ENCODE data around the gene LRP8. TPM values are rescaled to one million over a fixed set of nuclear protein-coding genes. Genes with fewer than 3 reads are reported as not detected.

The LRP8 gene
- total RNA-seq (2021; ENCODE audit: unreplicated experiment), result 56.3 TPM
- 46.3 and 55.5 TPM in 2 replicates for polyA plus RNA-seq (2012)
- percentile 75 among the genes with signal in this experiment for Bru-seq, nascent RNA
- BruChase-seq, experiment 1, labeled RNA remaining after a 6-hour chase, result percentile 83 among the genes with signal in this experiment
- BruChase-seq, experiment 2, labeled RNA remaining after a 2-hour chase, result percentile 76 among the genes with signal in this experiment
- long read RNA-seq, partial matches to known transcripts, result 24 of 64 reads
- long read RNA-seq, other reads (novel, unspliced or antisense), result 38 of 64 reads

GRCh38 chr1:53328009-53328461, at the start of gene LRP8:
Gene LRP8, minus strand, starts transcription at chr1:53328070. Its CDS starts 158 bp downstream, at chr1:53327912.
- Histone ChIP-seq H3K4me2 (ENCODE audit: low read length) (peak within 1 kb of the TSS; percentile 98), H3K9ac (ENCODE audit: low read length) (peak within 1 kb of the TSS; percentile 97), H2AFZ (ENCODE audit: low read depth, low read length, poor library complexity, severe bottlenecking) (no peak within 1 kb of the TSS), H3K9me2 (ENCODE audit: insufficient read depth) (no peaks in the 10 kb centered on the region), H3K79me2 (ENCODE audit: insufficient read depth, low read length) (peaks cover 37% of the 10 kb centered on the region), H3K27ac (ENCODE audit: low read depth, low read length) (peak within 1 kb of the TSS; percentile 88), H3K9me3 (ENCODE audit: control insufficient read depth in 1 of 2, insufficient read depth in 1 of 2, low read depth in 1 of 2, low read length in 2 of 2) (no peaks in the 10 kb centered on the region), H3K36me3 (ENCODE audit: control insufficient read depth in 1 of 2, insufficient read depth in 2 of 2, low read length in 2 of 2) (peaks cover 0 to 21% of the 10 kb centered on the region in 2 experiments; a peak in 2 of 4 replicates), H4K20me1 (ENCODE audit: insufficient read depth) (no peaks in the 10 kb centered on the region), H3K4me1 (ENCODE audit: control insufficient read depth in 1 of 2, insufficient read depth in 2 of 2, low read length in 2 of 2) (peaks cover 8 to 21% of the 10 kb centered on the region in 2 experiments), H3K4me3 (replicated peaks in 1 of 2; ENCODE audit: low read depth in 1 of 2, low read length in 2 of 2) (peak within 1 kb of the TSS; percentile 87 to 97), H3K27me3 (ENCODE audit: insufficient read depth, low read length) (no peaks in the 10 kb centered on the region)
- RAD21 ChIA-PET (ENCODE audit: low non-redundant PET in 1 of 2, low total read pairs in 2 of 2, uncharacterized antibody in 2 of 2, unreplicated experiment in 2 of 2), result no interaction called here
- BruUV-seq (replicated peaks), result no TSS peak
- peak; percentile 31 for DNase-seq (ENCODE audit: low read depth, low spot score)
- CTCF ChIA-PET, result no interaction called here
- ATAC-seq, result peak; percentile 59
- TF ChIP-seq EZH2 (IDR thresholded peaks at IDR 0.05), result no peak
- TF ChIP-seq POLR2AphosphoS5 (IDR thresholded peaks at IDR 0.05; ENCODE audit: low read depth, low read length), result peak; percentile 74
- peak; percentile 38 for TF ChIP-seq EGR1 (IDR thresholded peaks at IDR 0.05; ENCODE audit: low read depth)
- POLR2A ChIA-PET, result no interaction called here
- intact Hi-C loops (cut with micrococcal nuclease), result loop anchor here (5.0 kb wide), 1 partner anchor 54 kb away; no protein-coding TSS in a partner anchor

- no peak for ATAC-seq
- Histone ChIP-seq H3K27me3 (ENCODE audit: insufficient read depth, low read length) (no peaks in the 10 kb centered on the region), H3K79me2 (ENCODE audit: insufficient read depth, low read length) (no peaks in the 10 kb centered on the region), H3K27ac (ENCODE audit: low read depth, low read length) (no peak overlapping the region), H4K20me1 (ENCODE audit: insufficient read depth) (no peaks in the 10 kb centered on the region), H3K9ac (ENCODE audit: low read length) (no peak overlapping the region), H3K9me2 (ENCODE audit: insufficient read depth) (no peaks in the 10 kb centered on the region), H3K9me3 (ENCODE audit: control insufficient read depth in 1 of 2, insufficient read depth in 1 of 2, low read depth in 1 of 2, low read length in 2 of 2) (no peaks in the 10 kb centered on the region), H3K4me1 (ENCODE audit: control insufficient read depth in 1 of 2, insufficient read depth in 2 of 2, low read length in 2 of 2) (peaks cover 5 to 17% of the 10 kb centered on the region in 2 experiments; a peak in 3 of 4 replicates), H2AFZ (ENCODE audit: low read depth, low read length, poor library complexity, severe bottlenecking) (no peak overlapping the region), H3K4me2 (ENCODE audit: low read length) (no peak overlapping the region), H3K36me3 (ENCODE audit: control insufficient read depth in 1 of 2, insufficient read depth in 2 of 2, low read length in 2 of 2) (no peaks in the 10 kb centered on the region), H3K4me3 (replicated peaks in 1 of 2; ENCODE audit: low read depth in 1 of 2, low read length in 2 of 2) (no peak overlapping the region)
- DNase-seq (ENCODE audit: low read depth, low spot score), result no peak
- ChIA-PET CTCF (no interaction called here), RAD21 (ENCODE audit: low non-redundant PET in 1 of 2, low total read pairs in 2 of 2, uncharacterized antibody in 2 of 2, unreplicated experiment in 2 of 2) (no interaction called here), POLR2A (no interaction called here)
- intact Hi-C loops (cut with micrococcal nuclease), result no loop called here
- BruUV-seq (replicated peaks), result no TSS peak
- no peak for TF ChIP-seq TCF7L2 (IDR thresholded peaks at IDR 0.05; ENCODE audit: borderline replicate concordance, extremely low read depth, insufficient read depth, insufficient read length)
- TF ChIP-seq CEBPB (IDR thresholded peaks at IDR 0.05; ENCODE audit: low read depth), result no peak
- no peak for TF ChIP-seq CBX3 (IDR thresholded peaks at IDR 0.05; ENCODE audit: low read depth)
- TF ChIP-seq, protein P1, sequence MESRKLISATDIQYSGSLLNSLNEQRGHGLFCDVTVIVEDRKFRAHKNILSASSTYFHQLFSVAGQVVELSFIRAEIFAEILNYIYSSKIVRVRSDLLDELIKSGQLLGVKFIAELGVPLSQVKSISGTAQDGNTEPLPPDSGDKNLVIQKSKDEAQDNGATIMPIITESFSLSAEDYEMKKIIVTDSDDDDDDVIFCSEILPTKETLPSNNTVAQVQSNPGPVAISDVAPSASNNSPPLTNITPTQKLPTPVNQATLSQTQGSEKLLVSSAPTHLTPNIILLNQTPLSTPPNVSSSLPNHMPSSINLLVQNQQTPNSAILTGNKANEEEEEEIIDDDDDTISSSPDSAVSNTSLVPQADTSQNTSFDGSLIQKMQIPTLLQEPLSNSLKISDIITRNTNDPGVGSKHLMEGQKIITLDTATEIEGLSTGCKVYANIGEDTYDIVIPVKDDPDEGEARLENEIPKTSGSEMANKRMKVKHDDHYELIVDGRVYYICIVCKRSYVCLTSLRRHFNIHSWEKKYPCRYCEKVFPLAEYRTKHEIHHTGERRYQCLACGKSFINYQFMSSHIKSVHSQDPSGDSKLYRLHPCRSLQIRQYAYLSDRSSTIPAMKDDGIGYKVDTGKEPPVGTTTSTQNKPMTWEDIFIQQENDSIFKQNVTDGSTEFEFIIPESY (IDR thresholded peaks at IDR 0.05; ENCODE audit: extremely low read depth, insufficient replicate concordance, low read length), result no peak
- no peak for TF ChIP-seq EZH2 (IDR thresholded peaks at IDR 0.05)
- TF ChIP-seq, protein P2, sequence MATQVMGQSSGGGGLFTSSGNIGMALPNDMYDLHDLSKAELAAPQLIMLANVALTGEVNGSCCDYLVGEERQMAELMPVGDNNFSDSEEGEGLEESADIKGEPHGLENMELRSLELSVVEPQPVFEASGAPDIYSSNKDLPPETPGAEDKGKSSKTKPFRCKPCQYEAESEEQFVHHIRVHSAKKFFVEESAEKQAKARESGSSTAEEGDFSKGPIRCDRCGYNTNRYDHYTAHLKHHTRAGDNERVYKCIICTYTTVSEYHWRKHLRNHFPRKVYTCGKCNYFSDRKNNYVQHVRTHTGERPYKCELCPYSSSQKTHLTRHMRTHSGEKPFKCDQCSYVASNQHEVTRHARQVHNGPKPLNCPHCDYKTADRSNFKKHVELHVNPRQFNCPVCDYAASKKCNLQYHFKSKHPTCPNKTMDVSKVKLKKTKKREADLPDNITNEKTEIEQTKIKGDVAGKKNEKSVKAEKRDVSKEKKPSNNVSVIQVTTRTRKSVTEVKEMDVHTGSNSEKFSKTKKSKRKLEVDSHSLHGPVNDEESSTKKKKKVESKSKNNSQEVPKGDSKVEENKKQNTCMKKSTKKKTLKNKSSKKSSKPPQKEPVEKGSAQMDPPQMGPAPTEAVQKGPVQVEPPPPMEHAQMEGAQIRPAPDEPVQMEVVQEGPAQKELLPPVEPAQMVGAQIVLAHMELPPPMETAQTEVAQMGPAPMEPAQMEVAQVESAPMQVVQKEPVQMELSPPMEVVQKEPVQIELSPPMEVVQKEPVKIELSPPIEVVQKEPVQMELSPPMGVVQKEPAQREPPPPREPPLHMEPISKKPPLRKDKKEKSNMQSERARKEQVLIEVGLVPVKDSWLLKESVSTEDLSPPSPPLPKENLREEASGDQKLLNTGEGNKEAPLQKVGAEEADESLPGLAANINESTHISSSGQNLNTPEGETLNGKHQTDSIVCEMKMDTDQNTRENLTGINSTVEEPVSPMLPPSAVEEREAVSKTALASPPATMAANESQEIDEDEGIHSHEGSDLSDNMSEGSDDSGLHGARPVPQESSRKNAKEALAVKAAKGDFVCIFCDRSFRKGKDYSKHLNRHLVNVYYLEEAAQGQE (IDR thresholded peaks at IDR 0.05; ENCODE audit: low read depth), result no peak
- no peak for TF ChIP-seq ZNF274 (IDR thresholded peaks at IDR 0.05; ENCODE audit: low read depth, low read length)
- no peak for TF ChIP-seq SRF (IDR thresholded peaks at IDR 0.05; ENCODE audit: low read depth)
- TF ChIP-seq RAD21 (IDR thresholded peaks at IDR 0.05; ENCODE audit: low read depth), result no peak
- TF ChIP-seq, protein P3, sequence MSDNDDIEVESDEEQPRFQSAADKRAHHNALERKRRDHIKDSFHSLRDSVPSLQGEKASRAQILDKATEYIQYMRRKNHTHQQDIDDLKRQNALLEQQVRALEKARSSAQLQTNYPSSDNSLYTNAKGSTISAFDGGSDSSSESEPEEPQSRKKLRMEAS (IDR thresholded peaks at IDR 0.05), result no peak
- TF ChIP-seq EZH2phosphoT487 (IDR thresholded peaks at IDR 0.05; ENCODE audit: borderline replicate concordance), result no peak
- no peak for TF ChIP-seq ELF1 (IDR thresholded peaks at IDR 0.05; ENCODE audit: borderline replicate concordance, low read depth)
Observed at GRCh38 chr1:53377438-53377841, 49.6 kb upstream of the LRP8 start.
